ENCODE results near the gene MORN2. TPM values are rescaled to one million over a fixed set of nuclear protein-coding genes. Genes with fewer than 3 reads are reported as not detected.
"Not testable (repeated sequence)": the region's sequence is repeated elsewhere in the genome, so short reads cannot be mapped to it uniquely, and the experiment has no call there.

The MORN2 gene
- total RNA-seq, result 10 to 100 TPM; 26.1 to 34.2 TPM

GRCh38 chr2:38875576-38876367, at the start of gene MORN2, which contains the start of gene DHX57:
TSS of gene MORN2 (plus strand) at chr2:38875976.
TSS of gene DHX57 (minus strand) at chr2:38875934. CDS start at chr2:38868405, 7,529 bp downstream.
- Histone ChIP-seq H3K4me3 (peak within 1 kb of the TSS; percentile 56 to 63), H3K36me3 (no peaks in the 10 kb centered on the region), H3K27ac (peak within 1 kb of the TSS; percentile 13 to 62), H3K27me3 (replicated peaks; ENCODE audit: insufficient read depth) (no peaks in the 10 kb centered on the region), H3K9me3 (no peaks in the 10 kb centered on the region), H3K4me1 (replicated peaks) (no peaks in the 10 kb centered on the region)
- TF ChIP-seq POLR2AphosphoS5 (IDR thresholded peaks at IDR 0.05), result peak; percentile 75
- no peak for TF ChIP-seq POLR2A (IDR thresholded peaks at IDR 0.05)
- under 1% methylated on average over 47 of the region's 52 CpGs for WGBS
- DNase-seq (ENCODE audit: low spot score), result peak; percentile 84
- intact Hi-C loops (cut with DNase I), result no loop called here

- intact Hi-C loops (cut with DNase I); H3K36me3 ChIP-seq; H3K27me3 ChIP-seq (replicated peaks; ENCODE audit: insufficient read depth); H3K9me3 ChIP-seq; DNase-seq (ENCODE audit: low spot score); H3K4me3 ChIP-seq; H3K27ac ChIP-seq; H3K4me1 ChIP-seq (replicated peaks): not testable (repeated sequence)
- WGBS, result 74% methylated on average over 10 of the region's 10 CpGs
Measured at GRCh38 chr2:38827539-38828145, 48.1 kb upstream of the MORN2 start.

- no peak overlapping the region for H3K4me3 ChIP-seq
- H3K27ac ChIP-seq, result no peak overlapping the region
- no peaks in the 10 kb centered on the region for H3K27me3 ChIP-seq (replicated peaks; ENCODE audit: insufficient read depth)
- H3K36me3 ChIP-seq, result no peaks in the 10 kb centered on the region
- DNase-seq (ENCODE audit: low spot score), result no peak
- no peak for TF ChIP-seq POLR2AphosphoS5 (IDR thresholded peaks at IDR 0.05)
- H3K9me3 ChIP-seq, result no peaks in the 10 kb centered on the region
- WGBS, result 83% methylated on average over 4 of the region's 4 CpGs
- intact Hi-C loops (cut with DNase I), result no loop called here
- H3K4me1 ChIP-seq (replicated peaks), result no peaks in the 10 kb centered on the region
Measured at GRCh38 chr2:38828460-38828859, 47.3 kb upstream of the MORN2 start.

- no peaks in the 10 kb centered on the region for H3K36me3 ChIP-seq
- TF ChIP-seq POLR2AphosphoS5 (IDR thresholded peaks at IDR 0.05), result no peak
- H3K9me3 ChIP-seq, result no peaks in the 10 kb centered on the region
- intact Hi-C loops (cut with DNase I), result no loop called here
- no peak overlapping the region for H3K4me3 ChIP-seq
- no peaks in the 10 kb centered on the region for H3K4me1 ChIP-seq (replicated peaks)
- WGBS, result 91% methylated on average over 1 of the region's 1 CpG
- H3K27me3 ChIP-seq (replicated peaks; ENCODE audit: insufficient read depth), result no peaks in the 10 kb centered on the region
- DNase-seq (ENCODE audit: low spot score), result no peak
- no peak overlapping the region for H3K27ac ChIP-seq
Measured at GRCh38 chr2:38829971-38830370, 45.8 kb upstream of the MORN2 start.

- Histone ChIP-seq H3K4me1 (replicated peaks) (no peaks in the 10 kb centered on the region), H3K9me3 (no peaks in the 10 kb centered on the region), H3K4me3 (no peak overlapping the region), H3K36me3 (no peaks in the 10 kb centered on the region), H3K27ac (no peak overlapping the region), H3K27me3 (replicated peaks; ENCODE audit: insufficient read depth) (no peaks in the 10 kb centered on the region)
- intact Hi-C loops (cut with DNase I), result no loop called here
- DNase-seq (ENCODE audit: low spot score), result no peak
- TF ChIP-seq POLR2AphosphoS5 (IDR thresholded peaks at IDR 0.05), result no peak
- no peak for TF ChIP-seq CTCF (IDR thresholded peaks at IDR 0.05)
- TF ChIP-seq POLR2A (IDR thresholded peaks at IDR 0.05), result no peak
- 92% methylated on average over 6 of the region's 6 CpGs for WGBS
Measured at GRCh38 chr2:38830526-38831159, 45.1 kb upstream of the MORN2 start.

GRCh38 chr2:38835015-38835601, 40.7 kb upstream of the MORN2 start:
- Histone ChIP-seq H3K4me1 (replicated peaks) (no peaks in the 10 kb centered on the region), H3K36me3 (no peaks in the 10 kb centered on the region), H3K27me3 (replicated peaks; ENCODE audit: insufficient read depth) (no peaks in the 10 kb centered on the region), H3K27ac (no peak overlapping the region), H3K4me3 (no peak overlapping the region), H3K9me3 (no peaks in the 10 kb centered on the region)
- TF ChIP-seq POLR2AphosphoS5 (IDR thresholded peaks at IDR 0.05) (no peak), CTCF (IDR thresholded peaks at IDR 0.05) (peak in 1 of 4 experiments; percentile 24), POLR2A (IDR thresholded peaks at IDR 0.05) (no peak)
- WGBS, result 47% methylated on average over 1 of the region's 1 CpG
- DNase-seq (ENCODE audit: low spot score), result no peak
- intact Hi-C loops (cut with DNase I), result no loop called here

Data from prostate gland (tissue), 2 donors.